Loucy (cell line): Measurements from ENCODE around the gene YIPF4.

ENCODE experiments used
- CTCF ChIP-seq: fragments of 200-600 bp; sonication (generic); conservative IDR thresholded peaks from 2 replicates; pipeline ENCODE4 v1.5.1; 2014; ENCODE audit warnings: mild to moderate bottlenecking, antibody characterized with exemption, low read length
- EZH2phosphoT487 ChIP-seq: fragments of 200-600 bp; IDR thresholded peaks from 2 replicates; pipeline ENCODE4 v1.6.1; 2018; ENCODE audit warnings: antibody characterized with exemption, mild to moderate bottlenecking, moderate library complexity, borderline replicate concordance

- TF ChIP-seq CTCF (no peak), EZH2phosphoT487 (no peak)
Measured at GRCh38 chr2:32272279-32272678, 5.4 kb upstream of the YIPF4 start.
